Liver (tissue), 9 donors: ENCODE data around the gene IQSEC1. TPM values are rescaled to one million over a fixed set of nuclear protein-coding genes. Genes with fewer than 3 reads are reported as not detected.
A peak's percentile ranks its signal among the peaks of the same experiment; 100 is the strongest.

ENCODE experiments used
- DNase-seq: peaks from one replicate; pipeline ENCODE4 v3.0.0-alpha.2; 2017; ENCODE audit warnings: low spot score
- H3K27ac ChIP-seq, 2 donors: one replicate each; pipeline ENCODE4 v1.7.0; 2013; ENCODE audit warnings: inconsistent platforms in 2 of 2, low read length in 2 of 2, control low read depth in 1 of 2, low read depth in 1 of 2, mild to moderate bottlenecking in 1 of 2
- H3K27me3 ChIP-seq, 4 donors: one replicate each; pipeline versions ENCODE4 v1.6.1 to v1.7.0; 2013; ENCODE audit warnings: low read length in 3 of 4, inconsistent platforms in 1 of 4, mild to moderate bottlenecking in 1 of 4, moderate library complexity in 1 of 4; ENCODE audit not compliant: control insufficient read depth in 4 of 4, insufficient read depth in 4 of 4
- H3K36me3 ChIP-seq, 4 donors: one replicate each; pipeline versions ENCODE4 v1.6.1 to v1.7.0; 2013; ENCODE audit warnings: low read length in 3 of 4, mild to moderate bottlenecking in 3 of 4, low read depth in 1 of 4, moderate library complexity in 1 of 4; ENCODE audit not compliant: control insufficient read depth in 4 of 4, insufficient read depth in 3 of 4
- H3K4me1 ChIP-seq, 4 donors: one replicate each; pipeline versions ENCODE4 v1.6.1 to v1.7.0; 2013; ENCODE audit warnings: low read length in 3 of 4, mild to moderate bottlenecking in 3 of 4, moderate library complexity in 1 of 4; ENCODE audit not compliant: control insufficient read depth in 4 of 4, insufficient read depth in 4 of 4
- H3K4me3 ChIP-seq, 3 donors: one replicate each; pipeline versions ENCODE4 v1.6.1 to v1.7.0; 2013; ENCODE audit warnings: low read length in 3 of 3, control low read depth in 1 of 3, low read depth in 1 of 3, mild to moderate bottlenecking in 1 of 3
- H3K9ac ChIP-seq, 2 donors: one replicate each; pipeline ENCODE4 v1.7.0; 2013; ENCODE audit warnings: low read length in 2 of 2, mild to moderate bottlenecking in 2 of 2, moderate library complexity in 2 of 2, control low read depth in 1 of 2, low read depth in 1 of 2
- H3K9me3 ChIP-seq, 4 donors: one replicate each; pipeline versions ENCODE4 v1.6.1 to v1.7.0; 2013; ENCODE audit warnings: low read length in 3 of 4; ENCODE audit not compliant: control insufficient read depth in 4 of 4
- EGR1 ChIP-seq, 2 donors: IDR thresholded peaks; 2 replicates each; pipeline ENCODE4 v1.6.1; 2016 to 2018; ENCODE audit warnings: antibody characterized with exemption in 2 of 2, low read depth in 2 of 2
- FOXA2 ChIP-seq: IDR thresholded peaks from 2 replicates; pipeline ENCODE4 v1.6.1; 2016; ENCODE audit warnings: antibody characterized with exemption
- GABPA ChIP-seq, 2 donors: IDR thresholded peaks in 1 of 2; conservative IDR thresholded peaks in 1 of 2; 2 replicates each; pipeline ENCODE4 v1.6.1; 2016; ENCODE audit warnings: antibody characterized with exemption in 2 of 2, mild to moderate bottlenecking in 1 of 2, moderate library complexity in 1 of 2
- HNF4A ChIP-seq, 2 donors: conservative IDR thresholded peaks; 2 replicates each; pipeline ENCODE4 v1.6.1; 2016; ENCODE audit warnings: antibody characterized with exemption in 2 of 2, mild to moderate bottlenecking in 2 of 2
- HNF4G ChIP-seq: IDR thresholded peaks from 2 replicates; pipeline ENCODE4 v1.6.1; 2016; ENCODE audit warnings: antibody characterized with exemption
- JUND ChIP-seq, 2 donors: IDR thresholded peaks; 2 replicates each; pipeline ENCODE4 v1.6.1; 2016; ENCODE audit warnings: antibody characterized with exemption in 2 of 2
- NR2F2 ChIP-seq: IDR thresholded peaks from 2 replicates; pipeline ENCODE4 v1.6.1; 2016; ENCODE audit warnings: antibody characterized with exemption
- RAD21 ChIP-seq, 2 donors: IDR thresholded peaks; 2 replicates each; pipeline ENCODE4 v1.6.1; 2016; ENCODE audit warnings: antibody characterized with exemption in 2 of 2, mild to moderate bottlenecking in 2 of 2
- RXRA ChIP-seq, 2 donors: IDR thresholded peaks; 2 replicates each; pipeline ENCODE4 v1.6.1; 2017 to 2018; ENCODE audit warnings: antibody characterized with exemption in 2 of 2, mild to moderate bottlenecking in 1 of 2
- SP1 ChIP-seq: IDR thresholded peaks from 2 replicates; pipeline ENCODE4 v1.6.1; 2018; ENCODE audit warnings: antibody characterized with exemption, mild to moderate bottlenecking
- TAF1 ChIP-seq: conservative IDR thresholded peaks from 2 replicates; pipeline ENCODE4 v1.6.1; 2016; ENCODE audit warnings: antibody characterized with exemption, mild to moderate bottlenecking
- YY1 ChIP-seq: IDR thresholded peaks from 2 replicates; pipeline ENCODE4 v1.6.1; 2016; ENCODE audit warnings: antibody characterized with exemption, mild to moderate bottlenecking
- WGBS: extraction: QIAGEN DNeasy Blood & Tissue Kit; methylation state at CpG from one replicate; pipeline ENCODE4 v1.1.7; 2013; 5-methylcytosine and 5-hydroxymethylcytosine counted together
- polyA plus RNA-seq, 2 donors: library from polyadenylated mRNA; stranded (reverse) in 1 of 2; unstranded in 1 of 2; fragments of 200-250 nt in 1 of 2; fragments of >200 nt in 1 of 2; fragmentation: Nextera tagmentation in 1 of 2; extraction: Ambion mirVana in 1 of 2; gene quantifications; one replicate each; pipeline versions ENCODE4 v1.2.1 to v1.2.3, GENCODE V29; 2013 to 2015
- total RNA-seq, 2 donors: library from RNA; depleted of rRNA; stranded (reverse); fragments of >200 nt; gene quantifications; one replicate each; pipeline ENCODE4 v1.2.3, GENCODE V29; 2014
- TF ChIP-seq, protein P1 (sequence below): fragments of 150-350 bp; IDR thresholded peaks from 2 replicates; pipeline ENCODE4 v1.5.1; 2017; ENCODE audit warnings: improper control_type of control experiment, low read depth, low read length; ENCODE audit not compliant: missing input control
- TF ChIP-seq, protein P2 (sequence below): IDR thresholded peaks from 2 replicates; pipeline ENCODE4 v1.6.1; 2016; ENCODE audit warnings: antibody characterized with exemption, mild to moderate bottlenecking
- TF ChIP-seq, protein P3 (sequence below): IDR thresholded peaks from 2 replicates; pipeline ENCODE4 v1.6.1; 2016; ENCODE audit warnings: antibody characterized with exemption
- TF ChIP-seq, protein P4 (sequence below): IDR thresholded peaks from 2 replicates; pipeline ENCODE4 v1.6.1; 2016; ENCODE audit warnings: antibody characterized with exemption
- TF ChIP-seq, protein P5 (sequence below): IDR thresholded peaks from 2 replicates; pipeline ENCODE4 v1.6.1; 2016; ENCODE audit warnings: antibody characterized with exemption
- donor health status: healthy.
- donor health status: healthy.
- donor health status: healthy.
- donor health status: healthy.
- donor health status: healthy.

The IQSEC1 gene
- total and polyA plus RNA-seq, 4 donors: 12.7 to 56.0 (median 36.2) TPM

DNA sequence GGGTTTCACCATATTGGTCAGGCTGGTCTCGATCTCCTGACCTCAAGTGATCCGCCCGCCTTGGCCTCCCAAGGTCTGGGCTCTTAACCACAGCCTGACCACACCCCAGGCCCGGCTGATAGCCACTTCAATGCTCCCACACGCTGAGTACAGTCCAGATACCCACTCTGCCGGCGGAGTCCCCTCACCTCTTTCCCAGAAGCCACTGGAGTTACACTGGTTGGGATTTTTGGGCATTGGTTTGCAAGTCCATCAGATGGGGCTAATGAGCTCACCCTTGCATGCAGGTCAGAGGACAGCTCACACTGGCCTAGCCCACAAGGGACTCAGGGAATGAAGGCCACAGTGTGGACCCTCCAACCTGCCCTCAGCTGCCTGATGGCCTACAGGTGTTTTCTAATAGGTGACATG, 60.1 kb downstream of the IQSEC1 start:
- Histone ChIP-seq H3K9ac (no peak overlapping the region), H3K4me3 (no peak overlapping the region), H3K4me1 (peaks cover 0 to 5% (median 1%) of the 10 kb centered on the region in 4 donors), H3K27ac (peak overlapping the region; percentile 54 to 59), H3K9me3 (no peaks in the 10 kb centered on the region), H3K36me3 (no peaks in the 10 kb centered on the region), H3K27me3 (no peaks in the 10 kb centered on the region)
- WGBS: 89% methylated on average over 7 of the region's 7 CpGs
- no peak for DNase-seq
- TF ChIP-seq, protein P1, sequence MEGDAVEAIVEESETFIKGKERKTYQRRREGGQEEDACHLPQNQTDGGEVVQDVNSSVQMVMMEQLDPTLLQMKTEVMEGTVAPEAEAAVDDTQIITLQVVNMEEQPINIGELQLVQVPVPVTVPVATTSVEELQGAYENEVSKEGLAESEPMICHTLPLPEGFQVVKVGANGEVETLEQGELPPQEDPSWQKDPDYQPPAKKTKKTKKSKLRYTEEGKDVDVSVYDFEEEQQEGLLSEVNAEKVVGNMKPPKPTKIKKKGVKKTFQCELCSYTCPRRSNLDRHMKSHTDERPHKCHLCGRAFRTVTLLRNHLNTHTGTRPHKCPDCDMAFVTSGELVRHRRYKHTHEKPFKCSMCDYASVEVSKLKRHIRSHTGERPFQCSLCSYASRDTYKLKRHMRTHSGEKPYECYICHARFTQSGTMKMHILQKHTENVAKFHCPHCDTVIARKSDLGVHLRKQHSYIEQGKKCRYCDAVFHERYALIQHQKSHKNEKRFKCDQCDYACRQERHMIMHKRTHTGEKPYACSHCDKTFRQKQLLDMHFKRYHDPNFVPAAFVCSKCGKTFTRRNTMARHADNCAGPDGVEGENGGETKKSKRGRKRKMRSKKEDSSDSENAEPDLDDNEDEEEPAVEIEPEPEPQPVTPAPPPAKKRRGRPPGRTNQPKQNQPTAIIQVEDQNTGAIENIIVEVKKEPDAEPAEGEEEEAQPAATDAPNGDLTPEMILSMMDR: no peak
- no peak for TF ChIP-seq HNF4A (conservative IDR thresholded peaks at IDR 0.05)
- no peak for TF ChIP-seq FOXA2
- no peak for TF ChIP-seq RAD21 (IDR thresholded peaks at IDR 0.05)
- no peak for TF ChIP-seq NR2F2
- TF ChIP-seq SP1: no peak
- no peak for TF ChIP-seq RXRA (IDR thresholded peaks at IDR 0.05)
- TF ChIP-seq, protein P2, sequence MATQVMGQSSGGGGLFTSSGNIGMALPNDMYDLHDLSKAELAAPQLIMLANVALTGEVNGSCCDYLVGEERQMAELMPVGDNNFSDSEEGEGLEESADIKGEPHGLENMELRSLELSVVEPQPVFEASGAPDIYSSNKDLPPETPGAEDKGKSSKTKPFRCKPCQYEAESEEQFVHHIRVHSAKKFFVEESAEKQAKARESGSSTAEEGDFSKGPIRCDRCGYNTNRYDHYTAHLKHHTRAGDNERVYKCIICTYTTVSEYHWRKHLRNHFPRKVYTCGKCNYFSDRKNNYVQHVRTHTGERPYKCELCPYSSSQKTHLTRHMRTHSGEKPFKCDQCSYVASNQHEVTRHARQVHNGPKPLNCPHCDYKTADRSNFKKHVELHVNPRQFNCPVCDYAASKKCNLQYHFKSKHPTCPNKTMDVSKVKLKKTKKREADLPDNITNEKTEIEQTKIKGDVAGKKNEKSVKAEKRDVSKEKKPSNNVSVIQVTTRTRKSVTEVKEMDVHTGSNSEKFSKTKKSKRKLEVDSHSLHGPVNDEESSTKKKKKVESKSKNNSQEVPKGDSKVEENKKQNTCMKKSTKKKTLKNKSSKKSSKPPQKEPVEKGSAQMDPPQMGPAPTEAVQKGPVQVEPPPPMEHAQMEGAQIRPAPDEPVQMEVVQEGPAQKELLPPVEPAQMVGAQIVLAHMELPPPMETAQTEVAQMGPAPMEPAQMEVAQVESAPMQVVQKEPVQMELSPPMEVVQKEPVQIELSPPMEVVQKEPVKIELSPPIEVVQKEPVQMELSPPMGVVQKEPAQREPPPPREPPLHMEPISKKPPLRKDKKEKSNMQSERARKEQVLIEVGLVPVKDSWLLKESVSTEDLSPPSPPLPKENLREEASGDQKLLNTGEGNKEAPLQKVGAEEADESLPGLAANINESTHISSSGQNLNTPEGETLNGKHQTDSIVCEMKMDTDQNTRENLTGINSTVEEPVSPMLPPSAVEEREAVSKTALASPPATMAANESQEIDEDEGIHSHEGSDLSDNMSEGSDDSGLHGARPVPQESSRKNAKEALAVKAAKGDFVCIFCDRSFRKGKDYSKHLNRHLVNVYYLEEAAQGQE: no peak
- no peak for TF ChIP-seq GABPA (IDR thresholded peaks at IDR 0.05 in 1 of 2, conservative IDR thresholded peaks at IDR 0.05 in 1 of 2)
- TF ChIP-seq TAF1: no peak
- TF ChIP-seq, protein P3, sequence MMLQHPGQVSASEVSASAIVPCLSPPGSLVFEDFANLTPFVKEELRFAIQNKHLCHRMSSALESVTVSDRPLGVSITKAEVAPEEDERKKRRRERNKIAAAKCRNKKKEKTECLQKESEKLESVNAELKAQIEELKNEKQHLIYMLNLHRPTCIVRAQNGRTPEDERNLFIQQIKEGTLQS: no peak
- TF ChIP-seq HNF4G: no peak
- no peak for TF ChIP-seq YY1
- TF ChIP-seq, protein P4, sequence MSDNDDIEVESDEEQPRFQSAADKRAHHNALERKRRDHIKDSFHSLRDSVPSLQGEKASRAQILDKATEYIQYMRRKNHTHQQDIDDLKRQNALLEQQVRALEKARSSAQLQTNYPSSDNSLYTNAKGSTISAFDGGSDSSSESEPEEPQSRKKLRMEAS: no peak
- TF ChIP-seq, protein P5, sequence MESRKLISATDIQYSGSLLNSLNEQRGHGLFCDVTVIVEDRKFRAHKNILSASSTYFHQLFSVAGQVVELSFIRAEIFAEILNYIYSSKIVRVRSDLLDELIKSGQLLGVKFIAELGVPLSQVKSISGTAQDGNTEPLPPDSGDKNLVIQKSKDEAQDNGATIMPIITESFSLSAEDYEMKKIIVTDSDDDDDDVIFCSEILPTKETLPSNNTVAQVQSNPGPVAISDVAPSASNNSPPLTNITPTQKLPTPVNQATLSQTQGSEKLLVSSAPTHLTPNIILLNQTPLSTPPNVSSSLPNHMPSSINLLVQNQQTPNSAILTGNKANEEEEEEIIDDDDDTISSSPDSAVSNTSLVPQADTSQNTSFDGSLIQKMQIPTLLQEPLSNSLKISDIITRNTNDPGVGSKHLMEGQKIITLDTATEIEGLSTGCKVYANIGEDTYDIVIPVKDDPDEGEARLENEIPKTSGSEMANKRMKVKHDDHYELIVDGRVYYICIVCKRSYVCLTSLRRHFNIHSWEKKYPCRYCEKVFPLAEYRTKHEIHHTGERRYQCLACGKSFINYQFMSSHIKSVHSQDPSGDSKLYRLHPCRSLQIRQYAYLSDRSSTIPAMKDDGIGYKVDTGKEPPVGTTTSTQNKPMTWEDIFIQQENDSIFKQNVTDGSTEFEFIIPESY: no peak
- TF ChIP-seq JUND (IDR thresholded peaks at IDR 0.05): no peak
- no peak for TF ChIP-seq EGR1 (IDR thresholded peaks at IDR 0.05; ENCODE audit: low read depth in 2 of 2)
